Adrenal gland (tissue), 5 donors: ENCODE data around the gene PIGN.

Source experiments
- POLR2A ChIP-seq, 2 donors: fragments of 450-650 bp; IDR thresholded peaks; one replicate each; pipeline ENCODE4 v1.6.1; 2017; ENCODE audit warnings: antibody characterized with exemption in 2 of 2, mild to moderate bottlenecking in 2 of 2, moderate library complexity in 1 of 2
- TF ChIP-seq, protein P1 (sequence below), 6 experiments: fragments of 450-650 bp in 4 of 6; fragments of 200-600 bp in 2 of 6; sonication (generic) in 1 of 6; IDR thresholded peaks; 1 replicate in 5 of 6; 2 replicates in 1 of 6; pipeline versions ENCODE4 v1.5.1 to v1.8.0; 2016 to 2021; ENCODE audit warnings: antibody characterized with exemption in 6 of 6, mild to moderate bottlenecking in 2 of 6, moderate library complexity in 1 of 6
- donor health status: DM: no; HTN: no; CAD: no.

DNA sequence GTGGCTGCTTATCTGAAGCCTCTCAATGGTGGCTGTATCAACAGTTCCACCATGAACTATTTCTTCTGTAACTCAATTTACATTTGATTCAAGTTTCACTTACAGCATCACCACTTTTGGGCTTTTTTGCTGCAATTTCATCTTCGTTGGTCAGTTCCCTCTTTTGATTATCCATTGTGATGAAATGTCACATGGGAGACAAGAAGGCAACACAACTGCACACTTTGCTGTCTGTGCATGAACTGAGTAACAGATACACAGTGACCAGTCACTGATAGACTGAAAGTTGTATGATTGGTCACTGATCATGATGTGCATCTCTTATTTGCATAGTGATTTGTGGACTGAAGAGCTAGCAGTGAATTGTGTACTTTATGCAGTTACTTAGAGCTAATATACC, 163.3 kb downstream of the PIGN start:
- TF ChIP-seq, protein P1, sequence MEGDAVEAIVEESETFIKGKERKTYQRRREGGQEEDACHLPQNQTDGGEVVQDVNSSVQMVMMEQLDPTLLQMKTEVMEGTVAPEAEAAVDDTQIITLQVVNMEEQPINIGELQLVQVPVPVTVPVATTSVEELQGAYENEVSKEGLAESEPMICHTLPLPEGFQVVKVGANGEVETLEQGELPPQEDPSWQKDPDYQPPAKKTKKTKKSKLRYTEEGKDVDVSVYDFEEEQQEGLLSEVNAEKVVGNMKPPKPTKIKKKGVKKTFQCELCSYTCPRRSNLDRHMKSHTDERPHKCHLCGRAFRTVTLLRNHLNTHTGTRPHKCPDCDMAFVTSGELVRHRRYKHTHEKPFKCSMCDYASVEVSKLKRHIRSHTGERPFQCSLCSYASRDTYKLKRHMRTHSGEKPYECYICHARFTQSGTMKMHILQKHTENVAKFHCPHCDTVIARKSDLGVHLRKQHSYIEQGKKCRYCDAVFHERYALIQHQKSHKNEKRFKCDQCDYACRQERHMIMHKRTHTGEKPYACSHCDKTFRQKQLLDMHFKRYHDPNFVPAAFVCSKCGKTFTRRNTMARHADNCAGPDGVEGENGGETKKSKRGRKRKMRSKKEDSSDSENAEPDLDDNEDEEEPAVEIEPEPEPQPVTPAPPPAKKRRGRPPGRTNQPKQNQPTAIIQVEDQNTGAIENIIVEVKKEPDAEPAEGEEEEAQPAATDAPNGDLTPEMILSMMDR (IDR thresholded peaks at IDR 0.05), result no peak
- TF ChIP-seq POLR2A (IDR thresholded peaks at IDR 0.05), result no peak
